ENCODE results near the gene CFI. TPM values are rescaled to one million over a fixed set of nuclear protein-coding genes. Genes with fewer than 3 reads are reported as not detected.

Gene CFI
- total and polyA plus RNA-seq, 9 of the 15 experiments (the other 6 are each of a cell fraction or from before 2014, with no cell fraction given), result 0.30 to 8.4 (median 0.95) TPM

- peak; percentile 85 for TF ChIP-seq PKNOX1 (IDR thresholded peaks at IDR 0.05)
- TF ChIP-seq KAT8 (IDR thresholded peaks at IDR 0.05; ENCODE audit: low read depth), result no peak
- TF ChIP-seq CEBPB (tag; IDR thresholded peaks at IDR 0.05), result peak; percentile 49
- peak in 1 of 2 experiments; percentile 19; a peak in 2 of 4 replicates for TF ChIP-seq MNT (conservative IDR thresholded peaks at IDR 0.05)
- no peak for TF ChIP-seq ZFP30 (CRISPR knock-in tag; IDR thresholded peaks at IDR 0.05; ENCODE audit: borderline replicate concordance)
- 0 out of 2 replicates have a peak, but pooled peaks have one; percentile 16 for TF ChIP-seq ZNF766 (CRISPR knock-in tag; conservative IDR thresholded peaks at IDR 0.05)
- peak in 1 of 2 experiments; percentile 64; a peak in 1 of 4 replicates for TF ChIP-seq HDAC1 (IDR thresholded peaks at IDR 0.05)
- no peak for TF ChIP-seq CCNT2 (IDR thresholded peaks at IDR 0.05; ENCODE audit: borderline replicate concordance, extremely low read depth, insufficient read length, low read depth, low read length)
- TF ChIP-seq PRDM10 (IDR thresholded peaks at IDR 0.05; ENCODE audit: partially characterized antibody), result peak; percentile 63
- no peak for TF ChIP-seq KDM2B (CRISPR knock-in tag; IDR thresholded peaks at IDR 0.05)
- TF ChIP-seq MAZ (CRISPR knock-in tag; conservative IDR thresholded peaks at IDR 0.05 in 1 of 2, IDR thresholded peaks at IDR 0.05 in 1 of 2), result peak in 1 of 2 experiments; percentile 45; a peak in 1 of 4 replicates
- TF ChIP-seq ZNF717 (CRISPR knock-in tag; IDR thresholded peaks at IDR 0.05), result 0 out of 2 replicates have a peak, but pooled peaks have one; percentile 52
- no peak for TF ChIP-seq KLF10 (CRISPR knock-in tag; IDR thresholded peaks at IDR 0.05)
- no peak for TF ChIP-seq SIN3A (IDR thresholded peaks at IDR 0.05; ENCODE audit: borderline replicate concordance in 2 of 2, control insufficient read depth in 1 of 2, low read depth in 2 of 2, low read length in 2 of 2)
- TF ChIP-seq HMBOX1 (IDR thresholded peaks at IDR 0.05), result peak; percentile 6; the same call in 1 of the 2 replicates
- TF ChIP-seq ZFP91 (CRISPR knock-in tag; IDR thresholded peaks at IDR 0.05), result no peak; the same call in 1 of the 2 replicates
- 0 out of 2 replicates have a peak, but pooled peaks have one; percentile 38 for TF ChIP-seq NFRKB (IDR thresholded peaks at IDR 0.05; ENCODE audit: low read depth)
These were observed 72.6 kb downstream of the CFI start (continued) for GRCh38 chr4:109729117-109729717.

All from K562 (cell line).